K562 (cell line): ENCODE results near the gene UGP2. TPM values are rescaled to one million over a fixed set of nuclear protein-coding genes. Genes with fewer than 3 reads are reported as not detected.

Experiments
- ATAC-seq: fragments of 200-7000 bp; cut with Tn5 transposase; 3 replicates; pipeline ENCODE4 v1.9.1; 2020; ENCODE audit warnings: moderate library complexity
- BruUV-seq: library from RNA; stranded (reverse); fragments of 400-500 nt; replicated peaks from 2 replicates; lab custom pipeline; 2021; lab: Mats Ljungman, UMichigan
- CTCF ChIA-PET: fragments of 300-600 bp; formaldehyde crosslinking; extraction: SDS; loops from one replicate; lab custom pipeline; 2021; ENCODE audit warnings: low intra/inter-chr PET ratio; lab: Yijun Ruan, JAX
- POLR2A ChIA-PET: fragments of 300-600, 350-650 bp; sonication (Branson Sonifier 250); formaldehyde crosslinking; extraction: SDS; loops from one replicate; lab custom pipeline; 2021; ENCODE audit warnings: antibody characterized with exemption, inconsistent platforms; lab: Yijun Ruan, JAX
- DNase-seq, 4 experiments: peaks; one replicate each; pipeline versions ENCODE4 v3.0.0 to v3.0.0-alpha.2; 2011 to 2018; ENCODE audit warnings: low spot score in 3 of 4, mixed read lengths in 3 of 4; ENCODE audit errors: extremely low read depth in 1 of 4
- FAIRE-seq: peaks from 2 replicates; lab custom pipeline; 2011; peaks lifted over from hg19 to GRCh38; lab: Jason Lieb, UNC
- H2AFZ ChIP-seq: 2 replicates; pipeline ENCODE4 v1.6.0; 2011; ENCODE audit warnings: low read depth, low read length, control low read depth, inconsistent platforms
- H3K27ac ChIP-seq: fragments of 200-600 bp; 3 replicates; pipeline ENCODE4 v1.8.0; 2011; ENCODE audit warnings: low read depth, mild to moderate bottlenecking, control low read depth, inconsistent platforms, low read length, moderate library complexity, mixed read lengths; ENCODE audit errors: extremely low read depth
- H3K27me3 ChIP-seq, 2 experiments: fragments of 300-600 bp in 1 of 2; 2 replicates in 1 of 2; 3 replicates in 1 of 2; pipeline versions ENCODE4 v1.6.0 to v1.8.0; 2011; ENCODE audit warnings: inconsistent platforms in 2 of 2, low read length in 2 of 2, mild to moderate bottlenecking in 1 of 2, mixed read lengths in 1 of 2, moderate library complexity in 1 of 2; ENCODE audit not compliant: control insufficient read depth in 2 of 2, insufficient read depth in 2 of 2
- H3K36me3 ChIP-seq: fragments of 300-600 bp; 3 replicates; pipeline ENCODE4 v1.8.0; 2011; ENCODE audit warnings: mild to moderate bottlenecking, low read length, inconsistent platforms; ENCODE audit not compliant: control insufficient read depth, insufficient read depth
- H3K4me1 ChIP-seq, 2 experiments: fragments of 200-600 bp in 1 of 2; replicated peaks in 1 of 2; 2 replicates in 1 of 2; 3 replicates in 1 of 2; pipeline versions ENCODE4 v1.5.1 to v1.8.0; 2011; ENCODE audit warnings: inconsistent platforms in 2 of 2, low read length in 2 of 2, mild to moderate bottlenecking in 1 of 2, mixed read lengths in 1 of 2, moderate library complexity in 1 of 2; ENCODE audit not compliant: control insufficient read depth in 2 of 2, insufficient read depth in 2 of 2
- H3K4me2 ChIP-seq: 2 replicates; pipeline ENCODE4 v1.6.1; 2011; ENCODE audit warnings: low read length, control low read depth, inconsistent platforms, mixed read lengths; ENCODE audit not compliant: insufficient read depth
- H3K4me3 ChIP-seq: fragments of 200-600 bp; sonication (generic), shearing (Covaris generic); 2 replicates; pipeline ENCODE4 v1.5.1; 2016; ENCODE audit warnings: control low read depth, inconsistent platforms
- H3K79me2 ChIP-seq: fragments of 200-600 bp; 3 replicates; pipeline ENCODE4 v1.8.0; 2011; ENCODE audit warnings: low read length, inconsistent platforms; ENCODE audit not compliant: control insufficient read depth, insufficient read depth
- H3K9ac ChIP-seq, 2 experiments: 2 replicates each; pipeline versions ENCODE4 v1.6.0 to v1.6.1; 2011; ENCODE audit warnings: low read depth in 2 of 2, low read length in 2 of 2, control low read depth in 1 of 2, inconsistent platforms in 1 of 2, mild to moderate bottlenecking in 1 of 2, mixed read lengths in 1 of 2; ENCODE audit not compliant: insufficient read depth in 1 of 2
- H3K9me1 ChIP-seq: one replicate; pipeline ENCODE4 v1.6.0; 2011; ENCODE audit warnings: inconsistent platforms, mild to moderate bottlenecking, low read length, moderate library complexity; ENCODE audit not compliant: control insufficient read depth, insufficient read depth
- H3K9me3 ChIP-seq: replicated peaks from 2 replicates; pipeline ENCODE4 v1.5.1; 2011; ENCODE audit warnings: low read depth, low read length, inconsistent platforms; ENCODE audit not compliant: control insufficient read depth, insufficient read depth
- H4K20me1 ChIP-seq: replicated peaks from 2 replicates; pipeline ENCODE4 v1.6.1; 2011; ENCODE audit warnings: low read length, inconsistent platforms, mixed read lengths; ENCODE audit not compliant: control insufficient read depth, insufficient read depth
- RREB1 ChIP-seq: fragments of 250-450 bp; sonication (Bioruptor Pico); IDR thresholded peaks from 2 replicates; pipeline ENCODE4 v1.4.0; 2020
- ZNF668 ChIP-seq: fragments of 250-450 bp; sonication (Bioruptor Pico); IDR thresholded peaks from 2 replicates; pipeline ENCODE4 v1.8.0; 2022; ENCODE audit warnings: mild to moderate bottlenecking, inconsistent platforms
- WGBS: fragments of 100-300 bp; shearing (Covaris generic); methylation state at CpG from one replicate; pipeline ENCODE4 v1.1.6; 2016; ENCODE audit warnings: low coverage, mixed read lengths; ENCODE audit not compliant: insufficient coverage; ENCODE audit errors: missing lambda C conversion rate; 5-methylcytosine and 5-hydroxymethylcytosine counted together
- in situ Hi-C: fragments of 300-500 bp; cut with MboI; formaldehyde crosslinking; loops from 4 replicates; pipeline ENCODE4 v1.15.0; 2018; ENCODE audit warnings: inconsistent platforms, mixed read lengths
- intact Hi-C: fragments of 100-400 bp; cut with micrococcal nuclease; formaldehyde crosslinking; loops from 2 replicates; pipeline ENCODE4 v1.14.2; 2022
- polyA plus RNA-seq, 8 experiments: library from polyadenylated mRNA; depleted of rRNA in 4 of 8; stranded (reverse) in 5 of 8; unstranded in 3 of 8; fragments of >200 nt; fragmentation: Nextera tagmentation in 2 of 8; fragmentation: Illumina TruSeq in 1 of 8; extraction: Ambion mirVana in 2 of 8; extraction: Trizol in 1 of 8; gene quantifications; 2 replicates each; pipeline versions ENCODE4 v1.2.1 to v1.2.3, GENCODE V29; 2011 to 2014; ENCODE audit warnings: inconsistent platforms in 1 of 8, missing spikeins in 1 of 8
- total RNA-seq, 7 experiments: library from RNA; depleted of rRNA in 6 of 7; stranded (reverse); fragments of >200 nt in 6 of 7; fragmentation: Illumina TruSeq in 2 of 7; extraction: Trizol in 2 of 7; gene quantifications; 2 replicates each; pipeline versions ENCODE4 v1.2.1 to v1.2.3, GENCODE V29; 2011 to 2021; ENCODE audit warnings: low replicate concordance in 1 of 7

The UGP2 gene
- total and polyA plus RNA-seq, 9 of the 15 experiments (the other 6 are each of a cell fraction or from before 2014, with no cell fraction given) = 25.2 to 69.3 (median 58.9) TPM

GRCh38 chr2:63817382-63817781, 24.3 kb upstream of the UGP2 start:
- POLR2A ChIA-PET = no interaction called here
- no peak for FAIRE-seq
- no peak overlapping the region for H2AFZ ChIP-seq
- no peaks in the 10 kb centered on the region for H3K9me1 ChIP-seq
- CTCF ChIA-PET = no interaction called here
- H3K9ac ChIP-seq = no peak overlapping the region
- no peak overlapping the region for H3K4me2 ChIP-seq
- TF ChIP-seq RREB1 (CRISPR knock-in tag) = no peak
- TF ChIP-seq ZNF668 (CRISPR knock-in tag) = no peak
- H3K36me3 ChIP-seq = no peaks in the 10 kb centered on the region
- DNase-seq = no peak
- no peak for ATAC-seq
- no peak overlapping the region for H3K4me3 ChIP-seq
- BruUV-seq = no TSS peak
- H3K79me2 ChIP-seq = no peaks in the 10 kb centered on the region
- 0% methylated on average over 2 of the region's 2 CpGs for WGBS
- intact Hi-C loops = no loop called here
- H3K4me1 ChIP-seq = no peaks in the 10 kb centered on the region
- in situ Hi-C loops = no loop called here
- H3K9me3 ChIP-seq = no peaks in the 10 kb centered on the region; the same call in 1 of the 2 replicates
- H3K27me3 ChIP-seq = peaks cover 0 to 3% of the 10 kb centered on the region in 2 experiments; a peak in 4 of 5 replicates
- H4K20me1 ChIP-seq = no peaks in the 10 kb centered on the region
- no peak overlapping the region for H3K27ac ChIP-seq
